DND-41 (cell line): ENCODE data around the gene TMEM150C.

Source experiments
- ATAC-seq: fragments of 200-7000 bp; cut with Tn5 transposase; 3 replicates; pipeline ENCODE4 v1.9.1; 2021; ENCODE audit warnings: low read depth; ENCODE audit not compliant: insufficient read depth
- DNase-seq: peaks from one replicate; pipeline ENCODE4 v3.0.0-alpha.2; 2020
- H2AFZ ChIP-seq: 2 replicates; pipeline ENCODE4 v1.6.0; 2012; ENCODE audit warnings: low read depth, low read length
- H3K27ac ChIP-seq: 2 replicates; pipeline ENCODE4 v1.5.1; 2012; ENCODE audit warnings: low read length, inconsistent platforms
- H3K27me3 ChIP-seq: fragments of 200-600 bp; sonication (generic); 2 replicates; pipeline ENCODE4 v1.6.0; 2012; ENCODE audit warnings: low read length, mild to moderate bottlenecking, inconsistent platforms; ENCODE audit not compliant: insufficient read depth, poor library complexity
- H3K36me3 ChIP-seq: 2 replicates; pipeline ENCODE4 v1.5.1; 2012; ENCODE audit warnings: low read length, inconsistent platforms; ENCODE audit not compliant: insufficient read depth
- H3K4me1 ChIP-seq: 2 replicates; pipeline ENCODE4 v1.5.1; 2012; ENCODE audit warnings: mild to moderate bottlenecking, low read length; ENCODE audit not compliant: insufficient read depth
- H3K4me2 ChIP-seq: 2 replicates; pipeline ENCODE4 v1.6.0; 2012; ENCODE audit warnings: mild to moderate bottlenecking, moderate library complexity, low read length, inconsistent platforms; ENCODE audit not compliant: insufficient read depth
- H3K4me3 ChIP-seq, 2 experiments: fragments of 200-600 bp in 1 of 2; shearing (Covaris generic) in 1 of 2; 2 replicates each; pipeline ENCODE4 v1.5.1; 2012 to 2016; ENCODE audit warnings: inconsistent platforms in 2 of 2, low read length in 2 of 2, mild to moderate bottlenecking in 2 of 2, low read depth in 1 of 2, moderate library complexity in 1 of 2
- H3K79me2 ChIP-seq: 2 replicates; pipeline ENCODE4 v1.6.0; 2012; ENCODE audit warnings: low read length, inconsistent platforms; ENCODE audit not compliant: insufficient read depth
- H3K9ac ChIP-seq: 2 replicates; pipeline ENCODE4 v1.6.0; 2012; ENCODE audit warnings: low read depth, mild to moderate bottlenecking, inconsistent platforms, low read length, moderate library complexity
- H3K9me3 ChIP-seq: 2 replicates; pipeline ENCODE4 v1.5.1; 2012; ENCODE audit warnings: low read length, moderate library complexity, mild to moderate bottlenecking, inconsistent platforms; ENCODE audit not compliant: insufficient read depth, severe bottlenecking
- H4K20me1 ChIP-seq: 2 replicates; pipeline ENCODE4 v1.6.0; 2012; ENCODE audit warnings: low read length; ENCODE audit not compliant: insufficient read depth
- EZH2 ChIP-seq: IDR thresholded peaks from 3 replicates; pipeline ENCODE4 v1.6.1; 2012; ENCODE audit warnings: borderline replicate concordance, low read depth, mild to moderate bottlenecking, moderate library complexity, low read length, inconsistent platforms; ENCODE audit not compliant: severe bottlenecking
- TF ChIP-seq, protein P1 (sequence below): IDR thresholded peaks from 2 replicates; pipeline ENCODE4 v1.5.1; 2012; ENCODE audit warnings: borderline replicate concordance, low read length, moderate library complexity, mild to moderate bottlenecking; ENCODE audit not compliant: poor library complexity, severe bottlenecking; ENCODE audit errors: extremely low read depth

Gene TMEM150C

DNA sequence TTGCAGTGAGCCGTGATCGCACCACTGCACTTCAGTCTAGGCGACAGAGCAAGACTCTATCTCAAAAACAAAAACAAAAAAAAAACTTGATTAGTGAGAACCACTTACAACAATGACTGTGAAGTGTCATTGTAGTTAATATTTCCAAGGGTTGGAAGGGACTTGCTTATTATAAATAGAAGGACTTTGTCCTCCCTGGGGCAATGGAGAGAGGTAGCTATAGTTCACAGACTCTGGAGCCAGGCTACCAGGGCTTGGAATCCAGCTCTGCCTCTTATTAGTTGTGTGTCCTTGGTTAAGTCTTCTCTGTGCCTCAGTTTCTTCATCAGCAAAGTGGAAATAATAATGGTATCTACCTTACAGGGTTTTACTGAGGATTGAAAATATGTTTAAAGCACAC lies 51.6 kb downstream of the TMEM150C start:
- Histone ChIP-seq H4K20me1 (no peaks in the 10 kb centered on the region), H2AFZ (no peak overlapping the region), H3K4me3 (no peak overlapping the region), H3K4me1 (no peaks in the 10 kb centered on the region), H3K9ac (no peak overlapping the region), H3K79me2 (no peaks in the 10 kb centered on the region), H3K4me2 (no peak overlapping the region), H3K9me3 (no peaks in the 10 kb centered on the region), H3K27me3 (peaks cover 8% of the 10 kb centered on the region), H3K27ac (no peak overlapping the region), H3K36me3 (no peaks in the 10 kb centered on the region)
- no peak for DNase-seq
- no peak for ATAC-seq
- TF ChIP-seq EZH2: no peak
- TF ChIP-seq, protein P1, sequence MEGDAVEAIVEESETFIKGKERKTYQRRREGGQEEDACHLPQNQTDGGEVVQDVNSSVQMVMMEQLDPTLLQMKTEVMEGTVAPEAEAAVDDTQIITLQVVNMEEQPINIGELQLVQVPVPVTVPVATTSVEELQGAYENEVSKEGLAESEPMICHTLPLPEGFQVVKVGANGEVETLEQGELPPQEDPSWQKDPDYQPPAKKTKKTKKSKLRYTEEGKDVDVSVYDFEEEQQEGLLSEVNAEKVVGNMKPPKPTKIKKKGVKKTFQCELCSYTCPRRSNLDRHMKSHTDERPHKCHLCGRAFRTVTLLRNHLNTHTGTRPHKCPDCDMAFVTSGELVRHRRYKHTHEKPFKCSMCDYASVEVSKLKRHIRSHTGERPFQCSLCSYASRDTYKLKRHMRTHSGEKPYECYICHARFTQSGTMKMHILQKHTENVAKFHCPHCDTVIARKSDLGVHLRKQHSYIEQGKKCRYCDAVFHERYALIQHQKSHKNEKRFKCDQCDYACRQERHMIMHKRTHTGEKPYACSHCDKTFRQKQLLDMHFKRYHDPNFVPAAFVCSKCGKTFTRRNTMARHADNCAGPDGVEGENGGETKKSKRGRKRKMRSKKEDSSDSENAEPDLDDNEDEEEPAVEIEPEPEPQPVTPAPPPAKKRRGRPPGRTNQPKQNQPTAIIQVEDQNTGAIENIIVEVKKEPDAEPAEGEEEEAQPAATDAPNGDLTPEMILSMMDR: no peak

DNA sequence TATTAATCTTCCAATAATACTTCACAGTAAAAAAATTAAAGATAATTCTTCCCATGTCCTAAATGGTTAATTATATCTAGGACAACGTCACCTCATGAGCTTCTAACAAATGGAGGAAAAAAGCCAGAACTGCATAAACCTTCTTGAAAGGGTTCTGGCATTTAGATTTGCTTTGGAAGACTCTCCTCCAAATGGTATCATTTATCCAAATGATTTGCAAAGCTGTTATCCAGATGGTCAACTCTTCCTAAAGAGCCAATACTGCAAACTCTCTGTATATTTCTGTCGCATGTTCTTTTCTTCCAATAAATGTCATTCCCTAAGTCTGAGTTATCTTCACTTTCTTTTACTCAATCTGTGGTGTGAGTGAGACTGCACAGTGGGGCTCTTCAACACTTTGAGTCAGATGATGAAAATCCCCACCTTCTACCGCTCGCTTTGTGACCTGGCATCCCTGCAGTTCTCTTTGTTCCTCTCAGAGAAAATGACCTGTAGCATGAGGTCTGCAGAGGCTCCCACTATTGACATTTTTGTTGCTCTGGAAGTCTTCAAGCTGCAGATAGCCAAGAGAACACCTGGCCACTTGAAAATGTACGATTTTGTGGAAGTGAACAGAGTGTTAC lies 52.9 kb downstream of the TMEM150C start:
- Histone ChIP-seq H3K9ac (no peak overlapping the region), H3K4me2 (no peak overlapping the region), H3K79me2 (no peaks in the 10 kb centered on the region), H3K27ac (no peak overlapping the region), H2AFZ (no peak overlapping the region), H3K36me3 (no peaks in the 10 kb centered on the region), H4K20me1 (no peaks in the 10 kb centered on the region), H3K4me1 (no peaks in the 10 kb centered on the region), H3K27me3 (peaks cover 3% of the 10 kb centered on the region), H3K4me3 (no peak overlapping the region), H3K9me3 (no peaks in the 10 kb centered on the region)
- TF ChIP-seq, protein P1: no peak
- TF ChIP-seq EZH2: no peak
- no peak for ATAC-seq
- no peak for DNase-seq

DNA sequence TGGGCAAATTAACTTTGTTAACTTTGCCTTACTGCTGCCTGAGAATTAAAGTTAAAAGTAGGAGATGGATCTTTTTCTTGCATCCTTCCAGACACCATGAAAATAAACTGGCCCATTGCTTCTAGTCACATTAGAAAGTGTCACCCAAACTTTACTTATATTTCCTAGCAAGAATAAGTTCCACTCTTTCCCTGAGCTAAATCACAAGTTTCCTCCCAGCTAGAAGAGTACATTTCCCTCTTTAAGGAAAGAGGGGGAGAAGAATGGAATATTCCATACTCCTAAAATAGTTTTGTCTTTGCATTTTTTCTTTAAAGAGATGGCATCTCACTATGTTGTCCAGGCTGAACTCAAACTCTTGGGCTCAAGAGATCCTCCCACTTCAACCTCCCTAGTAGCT lies 53.8 kb downstream of the TMEM150C start:
- no peaks in the 10 kb centered on the region for H4K20me1 ChIP-seq
- no peak for TF ChIP-seq EZH2
- TF ChIP-seq, protein P1: no peak
- no peaks in the 10 kb centered on the region for H3K4me1 ChIP-seq
- H2AFZ ChIP-seq: no peak overlapping the region
- no peaks in the 10 kb centered on the region for H3K79me2 ChIP-seq
- no peak for ATAC-seq
- H3K9me3 ChIP-seq: no peaks in the 10 kb centered on the region
- no peaks in the 10 kb centered on the region for H3K36me3 ChIP-seq
- DNase-seq: no peak
- H3K9ac ChIP-seq: no peak overlapping the region
- H3K27ac ChIP-seq: no peak overlapping the region
- no peak overlapping the region for H3K4me2 ChIP-seq
- H3K4me3 ChIP-seq: no peak overlapping the region
- no peaks in the 10 kb centered on the region for H3K27me3 ChIP-seq

DNA sequence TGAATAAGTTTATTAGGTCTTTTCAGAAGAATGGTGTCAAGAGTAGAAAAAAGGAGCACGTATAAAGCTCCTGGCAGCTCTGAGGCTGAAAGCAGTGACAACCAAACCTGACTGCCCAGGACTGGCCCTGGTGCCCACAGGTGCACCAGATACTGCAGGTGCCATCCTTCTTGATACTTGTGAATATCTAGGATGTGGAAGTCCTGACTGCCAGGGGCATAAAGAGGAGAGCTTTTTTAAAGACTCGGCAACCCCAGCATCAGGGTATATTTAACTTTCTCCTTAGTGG lies 60.7 kb downstream of the TMEM150C start:
- H3K4me2 ChIP-seq: no peak overlapping the region
- no peaks in the 10 kb centered on the region for H3K4me1 ChIP-seq
- H3K36me3 ChIP-seq: no peaks in the 10 kb centered on the region
- TF ChIP-seq EZH2: no peak
- no peaks in the 10 kb centered on the region for H3K79me2 ChIP-seq
- no peak overlapping the region for H3K4me3 ChIP-seq
- no peaks in the 10 kb centered on the region for H4K20me1 ChIP-seq
- no peak overlapping the region for H3K27ac ChIP-seq
- H3K9ac ChIP-seq: no peak overlapping the region
- DNase-seq (no peak), ATAC-seq (no peak)
- no peak overlapping the region for H2AFZ ChIP-seq
- no peaks in the 10 kb centered on the region for H3K27me3 ChIP-seq
- H3K9me3 ChIP-seq: no peaks in the 10 kb centered on the region
